GM18870 (cell line): ENCODE data around the gene TAS2R31.

ENCODE experiments used
- ATAC-seq: cut with Tn5 transposase; IDR thresholded peaks from one replicate; pipeline ENCODE4 v1.9.1; 2021; ENCODE audit warnings: moderate library complexity; ENCODE audit not compliant: unreplicated experiment

Gene TAS2R31

DNA sequence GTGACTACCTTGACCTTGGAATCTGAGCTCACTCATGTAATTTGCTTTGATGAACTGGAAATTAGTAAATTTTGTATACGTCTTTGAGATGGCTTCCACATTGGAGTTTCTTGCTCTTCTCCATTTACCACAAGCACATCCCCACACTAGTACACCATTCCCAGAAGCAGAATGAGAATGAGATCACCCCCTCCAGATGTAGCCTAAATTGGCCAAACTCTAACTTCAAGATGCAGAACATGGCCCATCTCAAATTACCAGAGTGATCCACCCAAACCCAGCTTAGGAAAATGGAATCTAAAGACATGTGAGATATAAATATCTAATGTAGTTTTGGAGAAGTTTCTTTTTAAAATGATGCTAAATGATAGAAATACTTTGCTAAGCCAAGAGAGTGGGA is 23.6 kb downstream of the TAS2R31 start:
- no peak for ATAC-seq

DNA sequence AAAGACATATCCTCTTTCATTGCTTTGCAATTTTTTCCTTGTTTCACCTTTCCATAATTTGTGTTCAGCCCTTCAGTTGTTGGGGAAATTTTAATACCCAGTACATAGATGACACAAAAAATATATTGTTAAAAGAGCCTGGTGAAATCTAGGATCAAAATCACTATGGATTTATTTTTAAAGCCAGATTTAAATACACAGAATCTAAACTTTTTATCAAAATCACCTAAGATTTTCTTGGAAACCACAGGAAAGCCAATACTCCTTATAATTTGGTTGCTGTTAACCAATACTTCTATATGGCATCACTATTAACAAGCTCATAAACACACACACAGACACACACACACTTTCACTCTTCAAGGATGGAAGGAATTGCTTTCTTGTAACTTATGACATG is 33.0 kb downstream of the TAS2R31 start, which contains the start of gene TAS2R20:
Gene TAS2R20 (minus strand): TSS at position 101 of the 400 bp plus-strand sequence. CDS start 429 bp downstream, outside the sequence.
- no peak for ATAC-seq

DNA sequence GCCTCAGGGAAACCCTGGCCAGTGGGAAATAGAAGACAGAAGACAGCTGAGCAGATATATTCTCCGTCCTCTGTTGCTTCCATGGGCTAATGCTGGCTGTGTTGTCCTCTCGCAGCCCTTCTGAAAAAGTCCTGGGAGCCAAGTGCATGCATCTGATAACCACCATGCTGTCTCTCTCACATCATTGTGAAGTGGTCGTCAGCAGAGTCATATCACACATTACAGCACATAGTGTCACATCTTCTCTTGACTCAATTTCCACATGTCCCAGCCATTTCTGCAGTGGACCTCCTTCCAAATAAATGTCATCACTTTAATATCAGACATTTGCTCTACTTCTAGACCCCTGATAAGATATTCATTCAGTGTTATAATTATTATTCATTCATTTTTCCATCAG is 36.9 kb downstream of the TAS2R31 start:
- ATAC-seq, result no peak

DNA sequence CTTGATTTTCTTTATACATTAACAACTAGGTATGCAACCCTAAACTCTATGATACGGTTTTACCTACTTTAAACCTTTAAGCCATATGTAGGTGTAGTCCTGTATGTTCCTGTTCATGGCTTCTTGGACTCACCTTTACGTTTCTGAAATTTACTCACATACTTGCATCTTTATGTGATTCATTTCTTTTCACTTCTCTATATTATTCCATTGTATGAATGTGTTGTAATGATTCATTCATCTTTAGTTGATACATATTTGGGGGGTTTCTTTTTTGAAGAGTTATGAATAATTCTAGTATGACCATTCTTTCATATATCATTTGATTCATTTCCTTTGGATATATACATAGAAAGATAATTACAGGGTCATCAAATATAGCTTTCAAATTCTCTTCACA is 42.1 kb downstream of the TAS2R31 start:
- no peak for ATAC-seq

DNA sequence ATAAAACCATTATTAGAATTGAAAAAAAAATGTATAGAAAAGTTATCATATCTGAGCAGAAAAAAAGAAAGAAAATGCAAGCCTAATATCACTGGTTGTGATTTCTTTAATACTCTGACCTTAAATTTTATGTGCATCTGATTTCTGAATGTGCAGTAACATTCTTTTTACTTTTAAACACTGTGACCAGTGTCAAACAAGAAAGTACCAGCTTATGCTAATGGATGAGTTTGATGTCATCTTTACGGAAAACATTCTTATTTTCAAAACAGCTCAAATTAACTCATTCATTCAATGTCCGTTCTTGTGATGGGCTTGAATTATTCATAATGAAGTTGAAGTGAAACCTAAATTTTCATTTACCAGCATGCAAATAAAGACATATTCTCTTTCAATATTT is 44.4 kb downstream of the TAS2R31 start, which contains the start of gene TAS2R50:
Gene TAS2R50 (minus strand): TSS at position 101 of the 400 bp plus-strand sequence. CDS start 52 bp downstream, at position 49.
- no peak for ATAC-seq

DNA sequence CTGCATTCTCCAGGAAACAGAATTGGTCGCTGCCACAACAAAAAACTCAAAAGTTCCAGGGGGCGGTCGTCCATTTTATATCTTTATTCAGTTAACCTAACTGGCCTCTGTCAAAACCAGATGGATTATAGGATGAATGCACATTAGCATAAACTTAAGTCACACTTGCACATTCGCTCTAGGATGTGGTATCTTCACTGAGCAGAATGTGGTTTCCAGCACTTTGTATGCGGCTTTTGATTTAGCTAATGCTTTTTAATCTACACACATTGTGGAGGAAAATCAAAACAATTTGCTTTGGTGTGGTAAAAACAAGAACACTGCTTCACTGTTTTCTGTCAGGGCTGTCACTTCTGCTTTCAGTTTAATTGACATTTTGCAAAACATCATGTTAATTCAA is 49.0 kb downstream of the TAS2R31 start:
- ATAC-seq, result no peak
